B cell (primary cell): ENCODE data around the gene CYTH3. TPM values are rescaled to one million over a fixed set of nuclear protein-coding genes. Genes with fewer than 3 reads are reported as not detected.

Experiments
- ATAC-seq: fragments of 200-7000 bp; cut with Tn5 transposase; one replicate; pipeline ENCODE4 v1.10.0; 2021; ENCODE audit warnings: low read depth, mild to moderate bottlenecking, moderate number of reproducible peaks, moderate library complexity
- CTCF ChIA-PET: fragments of 350-600 bp; sonication (Branson Sonifier 250); formaldehyde crosslinking; loops from one replicate; lab custom pipeline; 2021; ENCODE audit warnings: antibody characterized with exemption, inconsistent platforms; lab: Charles Lee
- POLR2A ChIA-PET: fragments of 350-600 bp; sonication (Branson Sonifier 250); formaldehyde crosslinking; loops from one replicate; lab custom pipeline; 2021; ENCODE audit warnings: antibody characterized with exemption; lab: Charles Lee
- DNase-seq: peaks from one replicate; pipeline ENCODE4 v3.0.0; 2013
- H2AFZ ChIP-seq: 2 replicates; pipeline ENCODE4 v1.6.1; 2012; ENCODE audit warnings: mild to moderate bottlenecking, low read depth, low read length; ENCODE audit not compliant: insufficient read depth, poor library complexity, severe bottlenecking
- H3K27ac ChIP-seq, 2 donors: 1 replicate in 1 of 2; 2 replicates in 1 of 2; pipeline ENCODE4 v1.5.1; 2012 to 2013; ENCODE audit warnings: low read length in 2 of 2, mild to moderate bottlenecking in 2 of 2, moderate library complexity in 1 of 2
- H3K27me3 ChIP-seq, 4 experiments: fragments of 200-600 bp in 1 of 4; sonication (generic) in 1 of 4; replicated peaks in 1 of 4; 1 replicate in 2 of 4; 2 replicates in 2 of 4; pipeline versions ENCODE4 v1.6.1 to v1.7.0; 2013 to 2016; ENCODE audit warnings: low read length in 3 of 4, mild to moderate bottlenecking in 2 of 4, mixed read lengths in 1 of 4, moderate library complexity in 1 of 4; ENCODE audit not compliant: insufficient read depth in 4 of 4, control insufficient read depth in 3 of 4; ENCODE audit errors: control extremely low read depth in 1 of 4
- H3K36me3 ChIP-seq, 2 experiments: replicated peaks in 1 of 2; 1 replicate in 1 of 2; 2 replicates in 1 of 2; pipeline versions ENCODE4 v1.6.1 to v1.7.1; 2013; ENCODE audit warnings: low read length in 1 of 2; ENCODE audit not compliant: insufficient read depth in 2 of 2, control insufficient read depth in 1 of 2; ENCODE audit errors: control extremely low read depth in 1 of 2, extremely low read depth in 1 of 2
- H3K4me1 ChIP-seq, 2 donors: fragments of 200-600 bp in 1 of 2; sonication (generic) in 1 of 2; 1 replicate in 1 of 2; 2 replicates in 1 of 2; pipeline versions ENCODE4 v1.5.1 to v1.6.1; 2013 to 2017; ENCODE audit warnings: low read length in 2 of 2; ENCODE audit not compliant: control insufficient read depth in 2 of 2, insufficient read depth in 2 of 2
- H3K4me2 ChIP-seq: replicated peaks from 2 replicates; pipeline ENCODE3; 2012; ENCODE audit warnings: mild to moderate bottlenecking, low read depth, low read length; ENCODE audit not compliant: poor library complexity, severe bottlenecking
- H3K4me3 ChIP-seq, 5 experiments: fragments of 200-600 bp in 1 of 5; sonication (generic) in 1 of 5; 1 replicate in 3 of 5; 2 replicates in 2 of 5; pipeline versions ENCODE4 v1.5.1 to v1.7.0; 2011 to 2016; ENCODE audit warnings: low read length in 4 of 5, mild to moderate bottlenecking in 4 of 5, low read depth in 2 of 5, control low read depth in 1 of 5, moderate library complexity in 1 of 5; ENCODE audit not compliant: insufficient read depth in 1 of 5; ENCODE audit errors: control extremely low read depth in 1 of 5, extremely low read depth in 1 of 5
- H3K79me2 ChIP-seq: fragments of 200-600 bp; sonication (generic); one replicate; pipeline ENCODE4 v1.6.0; 2016; ENCODE audit warnings: low read length; ENCODE audit not compliant: control insufficient read depth, insufficient read depth
- H3K9ac ChIP-seq: fragments of 200-600 bp; sonication (generic); 2 replicates; pipeline ENCODE4 v1.6.1; 2017; ENCODE audit warnings: mild to moderate bottlenecking, low read length, moderate library complexity
- H3K9me3 ChIP-seq, 3 donors: one replicate each; pipeline versions ENCODE4 v1.6.1 to v1.7.1; 2013; ENCODE audit warnings: low read length in 2 of 3; ENCODE audit not compliant: control insufficient read depth in 2 of 3, insufficient read depth in 1 of 3; ENCODE audit errors: control extremely low read depth in 1 of 3
- H4K20me1 ChIP-seq: 2 replicates; pipeline ENCODE4 v1.6.0; 2012; ENCODE audit warnings: mild to moderate bottlenecking, low read length; ENCODE audit not compliant: insufficient read depth, control insufficient read depth, poor library complexity, severe bottlenecking
- H3K27ac Mint-ChIP-seq: one replicate; pipeline ENCODE4 v1.8.0; 2021; ENCODE audit warnings: mixed read lengths
- H3K27me3 Mint-ChIP-seq: one replicate; pipeline ENCODE4 v1.8.0; 2021; ENCODE audit warnings: mixed read lengths
- H3K4me1 Mint-ChIP-seq: one replicate; pipeline ENCODE4 v1.8.0; 2021; ENCODE audit warnings: mixed read lengths
- H3K4me3 Mint-ChIP-seq: one replicate; pipeline ENCODE4 v1.8.0; 2021; ENCODE audit warnings: mixed read lengths
- H3K9me3 Mint-ChIP-seq: one replicate; pipeline ENCODE4 v1.8.0; 2022; ENCODE audit warnings: mixed read lengths; ENCODE audit not compliant: insufficient read depth
- EZH2 ChIP-seq: IDR thresholded peaks from 2 replicates; pipeline ENCODE4 v1.6.1; 2012; ENCODE audit warnings: borderline replicate concordance, low read depth, mild to moderate bottlenecking, moderate library complexity, low read length; ENCODE audit not compliant: insufficient read depth, poor library complexity, severe bottlenecking
- WGBS: methylation state at CpG from one replicate; pipeline ENCODE4 v1.1.5; 2013; ENCODE audit warnings: missing lambda C conversion rate; ENCODE audit not compliant: insufficient coverage; 5-methylcytosine and 5-hydroxymethylcytosine counted together
- intact Hi-C: fragments of 100-400 bp; cut with micrococcal nuclease; formaldehyde crosslinking; loops from one replicate; pipeline ENCODE4 v1.10.0; 2022
- polyA plus RNA-seq: library from polyadenylated mRNA; depleted of rRNA; stranded (reverse); fragments of >200 nt; gene quantifications from 2 replicates; pipeline ENCODE4 v1.2.3, GENCODE V29; 2012
- total RNA-seq, 2 donors: library from RNA; stranded (reverse); fragments of 120-200 nt in 1 of 2; gene quantifications; 1 replicate in 1 of 2; 2 replicates in 1 of 2; pipeline versions ENCODE4 v1.2.3 to v1.2.4, GENCODE V29; 2013 to 2022
- TF ChIP-seq, protein P1 (sequence below): fragments of 200-600 bp; IDR thresholded peaks from one replicate; pipeline ENCODE4 v1.8.0; 2022; ENCODE audit warnings: antibody characterized with exemption, mild to moderate bottlenecking

CYTH3 gene
- total and polyA plus RNA-seq, 2 donors (not counting 1 experiment from before 2014, with no cell fraction given) = 5.2 to 11.3 TPM

DNA sequence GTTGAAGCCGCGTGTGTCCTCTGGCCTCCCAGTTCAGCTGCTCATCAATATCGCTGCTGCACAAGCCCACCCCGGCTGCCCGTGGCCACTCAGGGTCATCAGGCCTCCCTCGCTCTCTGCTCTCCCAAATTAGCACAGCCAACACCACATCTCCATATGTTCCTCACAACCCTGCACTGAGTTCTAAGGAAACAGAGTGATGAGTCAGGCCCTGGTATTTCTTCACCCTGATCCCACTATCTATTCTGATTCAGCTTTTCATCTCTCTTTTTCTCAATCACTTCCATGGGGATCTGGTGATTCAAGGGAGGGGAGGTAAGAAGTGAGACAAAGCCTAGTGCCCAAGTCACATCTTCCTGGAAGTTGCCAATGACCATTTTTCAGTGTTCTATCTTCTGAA, 23.8 kb downstream of the CYTH3 start:
- no peak for ATAC-seq

DNA sequence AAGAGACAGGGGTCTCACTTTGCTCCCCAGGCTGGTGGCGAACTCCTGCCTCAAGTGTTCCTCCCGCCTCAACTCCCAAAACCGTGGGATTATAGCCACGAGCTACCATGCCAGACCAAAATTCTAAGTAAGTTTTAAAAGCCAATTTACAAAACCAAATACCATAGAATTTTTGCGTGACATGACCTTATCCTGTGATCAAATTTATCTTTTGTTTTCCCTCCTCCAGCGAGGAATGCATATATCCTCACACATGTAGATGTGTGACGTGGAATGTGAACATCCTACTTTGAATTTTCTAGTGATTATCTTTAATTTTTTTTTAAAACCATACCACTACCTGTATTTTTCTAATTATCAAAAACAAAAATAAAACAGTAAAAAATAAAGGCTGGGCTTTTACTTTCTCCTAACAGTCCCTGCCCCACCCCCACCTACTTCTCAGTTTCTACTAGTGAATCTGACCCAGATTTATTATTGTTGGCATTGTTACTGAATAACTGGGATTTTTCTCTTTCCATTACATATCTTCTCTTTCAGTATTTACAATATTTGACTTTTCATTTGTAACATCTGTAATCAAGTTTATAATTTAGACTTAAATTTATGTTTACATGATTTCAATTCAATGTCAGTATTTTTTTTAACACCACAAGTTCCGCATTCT, 26.0 kb downstream of the CYTH3 start:
- H3K36me3 ChIP-seq = no peaks in the 10 kb centered on the region
- H3K4me1 Mint-ChIP-seq = no peaks in the 10 kb centered on the region
- no peaks in the 10 kb centered on the region for H3K27me3 ChIP-seq
- intact Hi-C loops = no loop called here
- DNase-seq (no peak), ATAC-seq (no peak)
- H3K79me2 ChIP-seq = peaks cover 4% of the 10 kb centered on the region
- H3K27ac Mint-ChIP-seq = peak overlapping the region; percentile 20
- H3K4me1 ChIP-seq = peaks cover 0 to under 1% of the 10 kb centered on the region in 2 donors
- ChIA-PET CTCF (no interaction called here), POLR2A (no interaction called here)
- peaks cover 7% of the 10 kb centered on the region for H3K27me3 Mint-ChIP-seq
- no peak overlapping the region for H3K4me2 ChIP-seq
- no peaks in the 10 kb centered on the region for H4K20me1 ChIP-seq
- TF ChIP-seq, protein P1, sequence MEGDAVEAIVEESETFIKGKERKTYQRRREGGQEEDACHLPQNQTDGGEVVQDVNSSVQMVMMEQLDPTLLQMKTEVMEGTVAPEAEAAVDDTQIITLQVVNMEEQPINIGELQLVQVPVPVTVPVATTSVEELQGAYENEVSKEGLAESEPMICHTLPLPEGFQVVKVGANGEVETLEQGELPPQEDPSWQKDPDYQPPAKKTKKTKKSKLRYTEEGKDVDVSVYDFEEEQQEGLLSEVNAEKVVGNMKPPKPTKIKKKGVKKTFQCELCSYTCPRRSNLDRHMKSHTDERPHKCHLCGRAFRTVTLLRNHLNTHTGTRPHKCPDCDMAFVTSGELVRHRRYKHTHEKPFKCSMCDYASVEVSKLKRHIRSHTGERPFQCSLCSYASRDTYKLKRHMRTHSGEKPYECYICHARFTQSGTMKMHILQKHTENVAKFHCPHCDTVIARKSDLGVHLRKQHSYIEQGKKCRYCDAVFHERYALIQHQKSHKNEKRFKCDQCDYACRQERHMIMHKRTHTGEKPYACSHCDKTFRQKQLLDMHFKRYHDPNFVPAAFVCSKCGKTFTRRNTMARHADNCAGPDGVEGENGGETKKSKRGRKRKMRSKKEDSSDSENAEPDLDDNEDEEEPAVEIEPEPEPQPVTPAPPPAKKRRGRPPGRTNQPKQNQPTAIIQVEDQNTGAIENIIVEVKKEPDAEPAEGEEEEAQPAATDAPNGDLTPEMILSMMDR = no peak
- TF ChIP-seq EZH2 = no peak
- WGBS = 100% methylated on average over 4 of the region's 8 CpGs
- H3K27ac ChIP-seq = no peak overlapping the region
- no peak overlapping the region for H3K9ac ChIP-seq
- no peak overlapping the region for H2AFZ ChIP-seq
- H3K9me3 Mint-ChIP-seq = no peaks in the 10 kb centered on the region
- no peaks in the 10 kb centered on the region for H3K9me3 ChIP-seq
- H3K4me3 Mint-ChIP-seq = no peak overlapping the region
- H3K4me3 ChIP-seq = no peak overlapping the region

More for the DNA sequence above, 23.8 kb downstream of the CYTH3 start:
- no peak for TF ChIP-seq EZH2
- TF ChIP-seq, protein P1 = no peak
- Histone ChIP-seq H3K4me3 (no peak overlapping the region), H3K4me2 (no peak overlapping the region), H3K9ac (no peak overlapping the region), H3K36me3 (no peaks in the 10 kb centered on the region), H3K79me2 (peaks cover 4% of the 10 kb centered on the region), H3K27ac (no peak overlapping the region), H3K27me3 (no peaks in the 10 kb centered on the region), H4K20me1 (no peaks in the 10 kb centered on the region), H3K9me3 (no peaks in the 10 kb centered on the region), H3K4me1 (peaks cover 0 to 5% of the 10 kb centered on the region in 2 donors), H2AFZ (no peak overlapping the region)
- POLR2A ChIA-PET = interaction anchor here (0.7 kb wide), 1 partner anchor 14 kb away, joined by 18 read pairs; no protein-coding TSS in a partner anchor
- CTCF ChIA-PET = interaction anchor here (1.0 kb wide), 1 partner anchor 23 kb away, joined by 3 read pairs; no protein-coding TSS in a partner anchor
- WGBS = 96% methylated on average over 6 of the region's 6 CpGs
- no peaks in the 10 kb centered on the region for H3K4me1 Mint-ChIP-seq
- no peak overlapping the region for H3K27ac Mint-ChIP-seq
- H3K9me3 Mint-ChIP-seq = no peaks in the 10 kb centered on the region
- H3K27me3 Mint-ChIP-seq = peaks cover 11% of the 10 kb centered on the region
- no peak overlapping the region for H3K4me3 Mint-ChIP-seq
- DNase-seq = no peak
- intact Hi-C loops = no loop called here
